Glomerular endothelial cell (primary cell): ENCODE measurements around the gene PGGT1B. TPM values are rescaled to one million over a fixed set of nuclear protein-coding genes. Genes with fewer than 3 reads are reported as not detected.

Source experiments
- DNase-seq: peaks from one replicate; pipeline ENCODE4 v3.0.0-alpha.2; 2011; ENCODE audit warnings: low read depth, low spot score; ENCODE audit errors: extremely low read depth
- total RNA-seq: library from RNA; depleted of rRNA; stranded (reverse); fragments of >200 nt; gene quantifications from 2 replicates; pipeline ENCODE4 v1.2.3, GENCODE V29; 2015

The PGGT1B gene
- total RNA-seq, 1 donor from 2014 or later = 10.7 TPM

DNA sequence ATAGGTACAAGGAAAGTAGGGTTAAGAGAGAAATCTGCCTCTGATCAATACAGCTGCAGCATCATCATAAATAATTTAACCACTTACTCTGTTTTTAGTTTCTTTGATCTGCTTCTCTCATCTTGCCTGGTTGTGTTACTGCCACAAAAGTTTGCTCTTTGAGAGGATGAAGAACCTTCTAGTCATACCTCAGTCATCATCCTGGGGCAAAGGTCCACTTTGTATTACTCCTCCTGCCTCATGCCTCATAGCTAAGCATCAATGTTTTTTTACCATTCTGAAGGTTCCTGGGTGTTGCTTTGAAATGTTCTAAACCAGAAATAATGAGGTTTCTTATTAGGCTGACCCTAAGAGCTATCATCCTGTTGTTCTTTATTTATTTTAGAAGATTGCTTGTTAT lies 75.9 kb downstream of the PGGT1B start:
- DNase-seq = no peak

DNA sequence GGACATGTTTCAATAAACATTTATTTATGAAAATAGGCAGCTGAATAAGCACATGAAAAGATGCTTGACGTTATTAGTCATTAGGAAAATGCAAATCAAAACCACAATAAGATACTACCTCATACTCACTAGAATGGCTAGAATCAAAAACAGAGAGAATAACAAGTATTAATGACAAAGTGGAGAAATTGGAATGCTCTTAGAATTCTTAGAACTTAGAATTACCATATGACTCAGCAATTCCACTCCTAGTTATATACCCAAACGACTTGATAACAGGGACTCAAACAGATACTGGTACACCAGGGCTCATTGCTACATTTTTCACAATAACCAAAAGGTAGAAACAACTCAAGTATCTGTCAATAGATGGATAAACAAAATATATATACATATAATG lies 77.9 kb downstream of the PGGT1B start:
- DNase-seq = no peak

DNA sequence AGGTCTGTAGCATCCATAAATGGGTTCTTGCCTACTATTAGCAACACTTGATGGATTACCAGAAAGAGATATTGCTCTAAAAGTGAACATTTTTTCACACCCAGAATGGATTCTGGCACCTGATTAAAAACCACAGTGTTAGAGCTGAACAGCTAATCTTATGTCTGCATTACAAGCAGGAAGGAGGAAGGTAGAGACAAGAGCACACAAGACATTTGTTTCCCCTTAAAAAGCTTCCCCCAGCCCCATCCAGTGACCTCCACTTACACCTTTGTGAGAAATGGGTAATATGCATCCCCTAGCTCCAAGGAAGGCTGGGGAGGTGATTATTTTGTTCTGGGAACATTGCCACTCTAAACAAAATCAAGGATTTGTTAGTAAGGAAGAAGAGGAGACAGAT lies 80.9 kb downstream of the PGGT1B start:
- no peak for DNase-seq

DNA sequence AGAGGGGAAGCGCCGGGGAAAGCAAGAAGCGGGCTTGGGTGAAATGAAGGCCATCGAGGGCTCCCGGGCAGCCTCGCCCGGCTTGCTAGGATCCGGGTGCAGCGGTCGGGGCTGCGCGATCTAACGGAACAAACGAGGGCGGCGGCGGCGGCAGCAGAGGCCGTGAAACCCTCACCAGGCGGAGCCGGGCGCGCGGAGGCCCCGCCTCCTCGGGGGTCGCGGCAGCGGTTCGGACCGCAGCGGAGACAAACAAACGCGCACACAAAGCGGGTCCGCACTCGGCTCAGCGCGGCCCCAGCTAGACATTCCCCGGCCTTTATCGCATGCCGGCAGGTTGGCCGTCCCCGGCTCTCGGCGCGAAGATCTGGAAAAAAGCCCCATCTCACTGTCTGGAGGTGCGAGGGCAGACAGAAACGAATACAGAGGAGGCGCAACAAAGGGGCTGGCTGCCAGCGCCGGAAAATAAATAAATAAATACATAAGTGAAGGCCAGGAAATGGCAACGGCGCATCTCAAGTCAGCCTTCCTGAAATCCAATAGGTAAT lies 82.4 kb downstream of the PGGT1B start:
- no peak for DNase-seq

DNA sequence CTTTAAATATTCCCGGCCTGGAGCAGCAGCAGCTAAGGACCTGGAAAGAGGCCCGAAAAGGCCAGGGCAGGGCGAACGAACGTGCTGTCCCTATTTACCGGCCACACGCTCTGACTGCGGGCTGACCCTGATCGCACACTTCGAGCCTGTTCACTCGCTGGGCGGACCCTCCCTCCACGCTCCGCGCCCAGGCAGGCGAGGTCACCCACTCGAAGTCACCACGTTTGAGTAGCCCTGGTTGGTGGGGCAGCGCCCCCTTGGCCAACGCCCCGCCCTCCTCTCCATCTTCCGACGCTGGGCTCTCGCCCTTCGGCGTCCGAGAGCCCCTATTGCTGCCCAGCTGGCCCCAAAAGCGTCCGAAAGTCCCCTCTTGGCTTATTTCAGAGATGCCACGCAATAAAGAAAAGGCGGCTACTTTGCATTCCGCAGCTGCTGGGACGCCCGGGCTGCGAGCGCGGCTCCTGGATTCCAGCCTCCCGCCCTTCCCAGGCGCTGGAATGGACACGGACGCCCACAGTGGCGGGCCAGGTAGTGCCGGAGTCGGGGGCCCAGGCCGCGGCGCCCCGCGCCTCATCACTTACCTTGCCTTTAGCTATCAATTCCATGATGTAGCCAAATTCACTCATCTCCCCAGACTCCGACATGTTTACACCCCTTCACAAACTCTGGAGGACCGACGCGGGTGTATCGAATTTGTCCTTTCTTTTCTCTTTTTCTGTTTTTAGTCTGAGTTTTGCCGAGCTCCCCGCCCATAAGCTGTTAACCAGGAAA lies 83.1 kb downstream of the PGGT1B start:
- DNase-seq = no peak

DNA sequence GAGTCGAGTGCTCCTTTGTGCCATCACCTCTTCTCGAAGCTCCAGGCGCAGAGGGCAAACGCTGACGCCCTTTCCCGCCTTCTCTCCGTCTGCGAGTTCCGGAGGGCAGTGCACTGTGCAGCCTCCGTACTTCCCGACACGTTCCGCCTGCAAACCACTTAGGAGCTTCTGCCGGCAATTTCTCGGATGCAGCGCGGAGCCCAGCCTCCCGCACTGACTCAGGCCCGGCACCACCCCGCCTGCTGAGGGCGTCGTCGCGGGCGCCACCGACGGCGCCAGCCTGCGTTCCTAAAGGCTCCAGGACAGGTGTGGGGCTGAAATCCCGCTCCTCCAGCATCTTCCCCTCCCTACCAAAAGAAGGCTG lies 83.7 kb downstream of the PGGT1B start:
- no peak for DNase-seq

DNA sequence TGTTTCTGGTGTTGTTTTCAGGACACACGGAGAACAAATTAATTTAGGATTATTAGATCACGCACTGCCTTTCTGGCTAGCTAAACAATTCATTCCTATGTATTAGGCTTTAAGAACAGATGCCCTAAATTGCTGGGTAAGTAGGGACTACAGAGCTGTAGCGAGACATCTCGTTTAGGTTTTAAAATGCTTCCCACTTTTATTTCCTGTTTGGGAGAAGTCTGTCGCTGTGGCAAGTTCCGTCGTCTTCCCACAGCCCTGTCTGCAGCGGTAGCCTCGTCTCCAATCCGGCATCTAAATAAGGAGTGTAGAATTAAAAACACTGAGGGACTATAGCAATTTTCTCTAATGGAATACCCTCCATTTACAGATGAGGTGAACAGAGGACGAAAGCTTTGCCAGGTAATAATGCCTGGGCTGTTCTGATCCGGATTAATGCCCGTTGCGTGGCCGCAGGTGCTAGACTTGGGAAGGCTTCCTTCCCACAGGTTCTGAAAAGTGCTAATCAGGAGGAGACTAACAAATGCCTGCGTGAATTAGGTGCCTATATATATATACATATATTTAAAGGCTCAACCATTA lies 91.7 kb downstream of the PGGT1B start:
- DNase-seq = no peak

DNA sequence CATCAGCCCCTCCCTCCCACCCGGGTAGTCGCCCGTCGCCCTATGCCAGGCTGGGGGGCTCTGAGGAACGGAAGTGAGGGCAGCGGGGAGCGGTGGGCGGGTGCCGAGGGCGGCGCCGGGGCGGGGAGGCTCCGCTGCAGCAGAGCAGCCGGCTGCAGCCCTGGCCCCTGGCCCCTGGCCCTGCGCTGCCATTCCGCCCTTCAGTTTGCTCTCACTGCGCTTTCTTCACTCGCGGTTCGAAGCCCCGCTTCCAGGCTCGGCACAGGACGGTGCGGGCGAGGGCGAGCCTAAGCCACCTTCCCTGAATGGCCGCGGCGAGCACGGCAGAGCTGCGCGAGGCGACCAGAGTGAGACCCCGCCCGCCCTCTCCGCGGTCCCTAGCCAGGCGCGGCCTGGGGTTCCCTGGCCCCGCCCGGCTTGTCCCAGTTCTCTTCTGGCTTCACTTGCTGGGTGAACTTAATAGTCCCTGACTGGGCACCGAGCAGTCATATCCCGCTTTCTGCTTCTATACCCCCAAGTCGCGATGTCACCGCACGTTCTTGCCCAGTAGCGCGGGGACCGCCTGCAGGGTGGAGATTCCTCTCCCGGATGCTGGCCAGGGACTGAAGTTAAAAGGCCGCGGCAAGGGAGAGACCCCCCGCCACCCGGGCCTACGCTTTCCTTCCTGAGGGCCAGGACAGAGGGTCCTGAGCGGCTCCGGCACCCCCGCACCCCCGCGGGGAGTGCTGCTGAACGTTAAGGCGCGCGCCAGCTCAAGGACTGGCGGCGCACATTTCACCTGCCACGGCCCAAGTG lies 92.3 kb downstream of the PGGT1B start:
- DNase-seq = no peak

DNA sequence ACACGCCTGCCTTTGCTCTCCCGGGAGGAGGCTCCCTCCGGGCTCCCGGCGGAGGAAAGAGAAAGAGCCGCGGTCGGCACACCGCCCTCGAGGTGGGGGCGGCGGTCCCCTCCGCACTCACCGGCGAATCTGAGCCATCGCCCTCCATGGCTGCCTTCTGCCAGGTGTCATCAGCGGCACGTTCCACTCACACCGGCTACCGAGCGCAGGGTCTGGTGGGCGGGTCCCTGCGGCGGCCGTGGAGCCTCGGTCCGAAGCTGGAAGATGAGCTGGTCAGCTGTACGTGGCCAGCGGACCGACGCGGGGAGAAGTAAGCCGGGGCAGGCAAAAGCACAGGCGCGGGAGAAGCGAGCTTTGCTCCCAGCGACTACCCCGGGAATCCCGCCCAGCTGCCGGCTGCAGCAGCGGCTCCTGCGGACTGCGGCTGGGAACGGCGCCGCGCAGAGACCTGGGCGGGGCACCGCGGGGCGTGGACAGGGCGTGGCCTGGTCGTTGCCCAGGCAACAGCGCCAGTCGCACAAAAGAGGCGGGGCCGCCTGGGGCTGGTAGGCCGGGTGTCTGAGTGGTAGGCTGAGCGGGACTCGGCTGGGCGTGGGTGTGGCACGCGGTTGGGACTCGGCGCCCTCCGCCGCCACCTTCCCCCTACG lies 93.1 kb downstream of the PGGT1B start, which contains the start of gene TRIM36:
Gene TRIM36 (minus strand): TSS at position 422 of the 647 bp plus-strand sequence. CDS start 274 bp downstream, at position 148.
- no peak for DNase-seq

DNA sequence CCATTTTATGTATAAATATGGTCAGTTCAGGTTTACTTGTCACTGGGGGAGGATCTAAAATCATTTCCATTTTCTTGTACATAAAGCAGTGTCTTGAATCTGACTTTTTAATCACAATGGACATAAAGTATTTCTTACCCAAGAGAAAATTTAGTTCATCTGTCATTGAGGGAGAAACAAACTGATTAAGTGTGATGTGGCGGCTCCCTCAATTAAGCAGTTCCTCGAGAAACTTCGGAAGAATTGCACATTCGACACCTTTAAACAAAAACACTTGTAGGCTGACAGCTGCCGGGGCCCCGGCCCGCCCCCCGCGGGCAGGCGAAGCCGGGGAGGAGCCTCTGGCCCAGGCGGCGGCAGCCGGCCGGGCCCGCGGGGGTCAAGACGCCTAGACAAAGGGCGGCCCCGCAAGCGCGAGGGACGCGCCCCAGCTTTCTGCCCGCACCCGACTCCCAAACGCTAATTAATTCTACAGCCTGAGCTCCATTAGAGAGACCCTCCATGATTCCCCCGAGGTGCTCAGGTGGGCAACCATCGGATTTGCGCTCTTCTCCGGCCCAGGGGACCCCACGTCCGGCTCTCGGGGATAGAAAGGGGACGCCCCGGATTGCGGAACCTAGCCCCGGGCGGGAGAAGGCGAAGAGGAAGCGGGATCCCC lies 93.7 kb downstream of the PGGT1B start:
- DNase-seq = no peak

DNA sequence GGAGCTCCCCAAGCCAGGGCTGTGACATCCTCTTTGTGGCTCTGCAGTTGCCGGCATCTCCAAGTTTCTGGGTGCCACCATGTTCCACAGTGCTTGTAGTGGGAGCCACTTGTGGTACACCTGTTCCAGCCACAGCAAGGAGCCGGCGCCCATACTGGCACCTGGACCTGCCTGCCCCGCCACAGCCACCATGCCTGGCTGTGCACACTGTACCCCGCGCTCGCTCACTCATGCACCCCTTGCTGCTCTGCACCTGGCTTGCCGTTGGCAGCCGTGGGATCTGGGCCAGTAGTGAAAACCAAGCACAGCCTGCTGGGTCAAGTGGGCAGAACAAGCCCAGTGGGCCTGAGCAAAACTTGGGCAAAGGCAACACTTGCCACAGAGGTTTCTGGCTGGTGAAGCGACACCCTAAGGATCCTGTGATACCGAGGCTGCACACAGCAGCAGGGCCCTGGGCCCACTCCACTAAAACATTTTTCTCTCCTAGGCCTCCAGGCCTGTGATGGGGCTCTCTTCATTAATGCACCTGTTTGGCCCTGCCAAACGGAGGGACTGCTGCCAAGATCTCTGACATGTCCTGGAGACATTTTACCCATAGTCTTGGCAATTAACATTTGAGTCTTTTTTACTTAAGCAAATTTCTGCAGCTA lies 95.8 kb downstream of the PGGT1B start:
- no peak for DNase-seq

DNA sequence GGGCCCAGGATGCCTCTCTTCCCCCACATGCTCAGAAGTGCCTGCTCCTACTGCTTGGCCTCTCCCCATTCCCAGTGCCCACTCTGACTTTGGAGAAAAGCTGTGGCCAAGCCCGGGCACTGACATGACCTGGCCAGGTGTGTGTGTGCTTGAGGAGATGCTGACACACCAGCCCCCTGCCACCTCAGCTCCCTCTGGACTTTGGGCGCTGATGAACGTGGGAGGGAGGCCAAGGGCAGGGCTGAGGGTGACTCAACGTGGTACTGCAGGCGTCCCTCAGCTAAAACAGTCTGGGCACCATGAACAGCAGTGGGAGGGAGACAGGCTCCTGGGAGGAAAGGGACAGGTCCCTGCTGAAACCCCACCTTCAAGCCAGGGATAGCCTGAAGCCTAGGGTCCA lies 96.9 kb downstream of the PGGT1B start:
- no peak for DNase-seq

DNA sequence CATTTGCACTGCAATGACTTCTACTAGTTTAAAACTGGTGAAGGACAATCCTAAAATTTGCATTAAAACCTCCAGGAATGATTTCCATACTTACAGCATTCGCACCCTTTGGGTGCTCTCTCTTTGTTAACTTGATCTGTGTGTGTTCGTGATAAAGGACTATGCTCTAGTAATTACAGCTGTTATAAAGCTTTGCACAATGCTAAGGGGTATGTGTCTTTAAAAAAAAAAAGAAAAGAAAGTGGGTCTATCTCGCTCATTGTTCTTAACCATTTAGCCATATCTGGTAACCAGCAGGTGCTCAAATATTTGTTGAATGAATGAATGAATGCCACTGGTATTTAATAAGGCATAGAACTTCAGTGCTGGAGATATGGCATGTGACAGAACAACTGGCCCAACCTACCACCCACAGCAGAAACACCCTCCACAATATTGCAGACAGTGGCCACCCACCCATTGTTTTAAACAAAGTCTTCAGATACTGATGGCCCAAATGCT lies 101.7 kb downstream of the PGGT1B start:
- DNase-seq = no peak

Other genes with a start within 250 kb of the PGGT1B start
- 2.4 and 3.7 TPM in 2 replicates for gene TRIM36, start 93.0 kb downstream of the PGGT1B start, total RNA-seq
- 9.4 and 10.6 TPM in 2 replicates for gene CCDC112, start 33.8 kb upstream of the PGGT1B start, total RNA-seq